Thymus (tissue), 11 donors: ENCODE results near the gene MYOC. TPM values are rescaled to one million over a fixed set of nuclear protein-coding genes. Genes with fewer than 3 reads are reported as not detected.
A peak's percentile ranks its signal among the peaks of the same experiment; 100 is the strongest.

Source experiments
- DNase-seq, 9 donors: peaks; one replicate each; pipeline ENCODE4 v3.0.0-alpha.2; 2013; ENCODE audit warnings: low spot score in 9 of 9, low read depth in 6 of 9, missing footprints in 1 of 9
- H3K27ac ChIP-seq, 2 donors: one replicate each; pipeline ENCODE4 v1.5.1; 2013; ENCODE audit warnings: control low read depth in 1 of 2, low read depth in 1 of 2, low read length in 1 of 2, mild to moderate bottlenecking in 1 of 2, moderate library complexity in 1 of 2
- H3K27me3 ChIP-seq, 2 donors: one replicate each; pipeline ENCODE4 v1.5.1; 2013; ENCODE audit warnings: low read length in 1 of 2; ENCODE audit not compliant: control insufficient read depth in 2 of 2, insufficient read depth in 1 of 2
- H3K36me3 ChIP-seq, 2 donors: one replicate each; pipeline ENCODE4 v1.5.1; 2013; ENCODE audit warnings: low read length in 1 of 2, mild to moderate bottlenecking in 1 of 2, moderate library complexity in 1 of 2; ENCODE audit not compliant: control insufficient read depth in 2 of 2, insufficient read depth in 2 of 2
- H3K4me1 ChIP-seq, 2 donors: one replicate each; pipeline ENCODE4 v1.5.1; 2013; ENCODE audit warnings: low read length in 2 of 2; ENCODE audit not compliant: control insufficient read depth in 2 of 2, insufficient read depth in 2 of 2
- H3K4me3 ChIP-seq, 2 donors: one replicate each; pipeline ENCODE4 v1.5.1; 2013; ENCODE audit warnings: low read length in 2 of 2, control low read depth in 1 of 2, mild to moderate bottlenecking in 1 of 2
- H3K9me3 ChIP-seq, 2 donors: one replicate each; pipeline ENCODE4 v1.5.1; 2013; ENCODE audit warnings: low read length in 1 of 2, mild to moderate bottlenecking in 1 of 2; ENCODE audit not compliant: control insufficient read depth in 2 of 2, insufficient read depth in 1 of 2
- WGBS: extraction: QIAGEN DNeasy Blood & Tissue Kit; methylation state at CpG from one replicate; pipeline ENCODE4 v1.1.7; 2013; 5-methylcytosine and 5-hydroxymethylcytosine counted together
- polyA plus RNA-seq: library from polyadenylated mRNA; stranded (reverse); fragments of 200-250 nt; gene quantifications from one replicate; pipeline ENCODE4 v1.2.3, GENCODE V29; 2013
- total RNA-seq: library from RNA; stranded (reverse); fragments of 120-200 nt; gene quantifications from one replicate; pipeline ENCODE4 v1.2.4, GENCODE V29; 2013
- donor health status: healthy.

The MYOC gene
- total and polyA plus RNA-seq, 2 donors = 0.28 to 1.5 TPM

DNA sequence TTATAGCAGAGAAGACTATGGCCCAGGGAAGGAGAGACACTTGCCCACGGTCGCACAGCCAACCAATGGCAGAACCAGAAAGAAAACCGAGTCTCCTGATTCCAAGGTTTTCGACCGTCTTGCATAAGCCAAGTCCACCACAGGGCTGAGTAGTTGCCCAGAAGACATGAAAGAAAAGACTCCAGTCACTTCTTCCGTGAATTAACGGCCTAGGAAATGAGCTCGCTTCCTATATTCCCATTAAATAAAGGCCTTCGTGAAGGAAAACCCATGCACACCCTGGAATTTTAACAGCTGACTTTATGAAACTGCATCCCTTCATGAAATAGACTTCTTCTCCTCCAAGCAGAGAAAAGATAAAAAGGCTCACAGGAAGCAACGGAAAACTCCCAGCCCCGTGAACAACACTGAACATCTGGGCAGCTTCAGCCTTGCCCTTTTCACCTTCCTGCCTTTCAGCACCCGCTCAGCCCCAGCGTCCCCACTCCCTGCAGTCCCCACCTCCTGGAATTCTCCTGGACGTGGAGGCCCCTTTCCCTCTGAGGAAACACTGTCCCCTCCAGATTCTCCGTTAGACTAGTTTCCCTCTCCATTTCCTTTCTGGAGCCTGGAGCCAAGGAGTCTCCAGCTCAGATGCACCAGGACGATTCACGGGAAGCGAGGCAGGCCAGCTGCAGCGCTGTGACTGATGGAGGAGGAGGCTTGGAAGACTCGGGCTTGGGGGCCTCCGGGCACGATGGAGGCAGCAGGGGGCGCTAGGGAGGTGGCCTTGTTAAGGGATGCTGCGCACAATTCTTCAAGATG, 2.7 kb upstream of the MYOC start:
- Histone ChIP-seq H3K27me3 (peaks cover 0 to 15% of the 10 kb centered on the region in 2 donors), H3K4me1 (peaks cover 0 to 8% of the 10 kb centered on the region in 2 donors), H3K36me3 (no peaks in the 10 kb centered on the region), H3K27ac (peak overlapping the region in 1 of 2 donors; percentile 51), H3K9me3 (no peaks in the 10 kb centered on the region), H3K4me3 (no peak overlapping the region)
- 29% methylated on average over 24 of the region's 24 CpGs for WGBS
- peak in 8 of 9 donors; percentile 22 to 71 (median 46) for DNase-seq

DNA sequence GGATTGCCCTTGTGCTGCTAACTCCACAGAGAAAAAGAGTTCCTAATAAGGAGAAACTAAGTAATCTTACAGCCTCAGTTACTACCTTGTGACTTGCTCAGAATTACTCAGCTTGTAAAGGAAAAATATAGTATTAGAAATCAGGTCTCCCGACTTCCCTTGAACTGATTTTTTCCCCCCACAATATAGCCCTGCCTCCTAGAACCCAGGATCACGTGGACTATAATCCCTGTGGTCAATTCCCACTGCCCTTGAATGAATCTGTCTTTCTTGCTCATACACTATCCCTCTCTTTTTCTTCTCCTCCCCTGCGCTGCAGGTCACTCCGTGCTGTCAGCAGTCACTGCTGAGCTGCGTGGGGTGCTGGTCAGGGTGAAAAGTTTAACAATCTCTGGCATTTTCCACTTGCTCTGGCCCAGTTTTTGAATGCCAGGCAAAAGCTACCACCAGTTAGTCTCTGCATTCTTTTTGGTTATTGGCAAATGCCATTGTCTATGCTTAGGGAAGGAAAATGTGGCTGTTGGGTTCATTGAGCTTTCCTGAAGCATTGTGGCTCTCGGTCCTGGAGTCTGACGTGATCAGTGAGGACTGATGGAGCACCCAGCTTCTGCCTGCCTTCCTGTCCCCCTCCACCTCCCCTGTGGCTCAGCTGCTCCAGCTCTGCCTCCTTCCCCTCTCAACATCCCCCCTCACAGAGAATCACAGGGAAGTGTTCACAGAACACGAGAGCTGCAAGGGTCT, 1.9 kb upstream of the MYOC start:
- Histone ChIP-seq H3K27me3 (peaks cover 0 to 15% of the 10 kb centered on the region in 2 donors), H3K4me1 (peaks cover 0 to 8% of the 10 kb centered on the region in 2 donors)
- WGBS = 86% methylated on average over 8 of the region's 8 CpGs

DNA sequence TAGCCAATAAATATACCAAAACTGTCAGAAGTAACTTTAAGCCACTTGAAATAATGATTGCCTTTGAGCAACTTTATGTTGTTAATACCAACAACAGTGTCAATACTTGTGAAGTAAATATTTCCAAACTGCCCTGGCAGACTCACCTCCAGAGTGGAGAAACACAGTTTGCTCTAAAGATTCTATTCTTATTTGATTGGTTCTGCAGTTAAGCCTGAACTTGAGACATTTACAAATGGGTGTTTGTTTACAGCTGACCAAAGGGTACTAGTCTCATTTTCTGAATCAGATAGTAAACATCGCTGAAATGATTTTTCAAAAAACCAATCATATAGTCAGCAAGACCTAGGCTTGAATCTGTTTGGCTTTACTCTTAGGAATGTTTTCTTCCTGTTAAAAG, 1.3 kb upstream of the MYOC start:
- Histone ChIP-seq H3K4me3 (no peak overlapping the region), H3K4me1 (peaks cover 0 to 8% of the 10 kb centered on the region in 2 donors), H3K9me3 (no peaks in the 10 kb centered on the region), H3K36me3 (no peaks in the 10 kb centered on the region), H3K27ac (no peak overlapping the region), H3K27me3 (peaks cover 0 to 15% of the 10 kb centered on the region in 2 donors)
- WGBS = 97% methylated on average over 1 of the region's 1 CpG
- DNase-seq = no peak

More for the DNA sequence above, 1.9 kb upstream of the MYOC start:
- Histone ChIP-seq H3K27ac (peak overlapping the region in 1 of 2 donors; percentile 51), H3K4me3 (no peak overlapping the region), H3K36me3 (no peaks in the 10 kb centered on the region), H3K9me3 (no peaks in the 10 kb centered on the region)
- no peak for DNase-seq

DNA sequence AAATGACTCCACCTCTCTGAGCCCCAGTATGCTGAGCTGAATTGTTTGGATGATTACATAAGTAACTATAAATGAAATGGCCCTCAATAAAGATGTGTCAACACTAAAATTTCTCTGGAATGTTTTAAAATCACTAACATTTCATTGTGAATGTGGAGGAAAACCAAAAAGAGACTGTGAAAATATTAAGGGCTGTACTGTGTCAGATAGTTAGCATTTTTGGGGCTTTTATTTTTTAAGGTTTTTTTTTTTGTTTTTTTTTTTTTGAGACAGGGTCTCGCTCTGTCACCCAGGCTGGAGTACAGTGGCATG, 6.3 kb downstream of the MYOC start:
- 90% methylated on average over 1 of the region's 1 CpG for WGBS
- no peak overlapping the region for H3K27ac ChIP-seq
- no peaks in the 10 kb centered on the region for H3K36me3 ChIP-seq
- no peaks in the 10 kb centered on the region for H3K4me1 ChIP-seq
- H3K9me3 ChIP-seq = no peaks in the 10 kb centered on the region
- H3K4me3 ChIP-seq = no peak overlapping the region
- H3K27me3 ChIP-seq = no peaks in the 10 kb centered on the region
- no peak for DNase-seq

DNA sequence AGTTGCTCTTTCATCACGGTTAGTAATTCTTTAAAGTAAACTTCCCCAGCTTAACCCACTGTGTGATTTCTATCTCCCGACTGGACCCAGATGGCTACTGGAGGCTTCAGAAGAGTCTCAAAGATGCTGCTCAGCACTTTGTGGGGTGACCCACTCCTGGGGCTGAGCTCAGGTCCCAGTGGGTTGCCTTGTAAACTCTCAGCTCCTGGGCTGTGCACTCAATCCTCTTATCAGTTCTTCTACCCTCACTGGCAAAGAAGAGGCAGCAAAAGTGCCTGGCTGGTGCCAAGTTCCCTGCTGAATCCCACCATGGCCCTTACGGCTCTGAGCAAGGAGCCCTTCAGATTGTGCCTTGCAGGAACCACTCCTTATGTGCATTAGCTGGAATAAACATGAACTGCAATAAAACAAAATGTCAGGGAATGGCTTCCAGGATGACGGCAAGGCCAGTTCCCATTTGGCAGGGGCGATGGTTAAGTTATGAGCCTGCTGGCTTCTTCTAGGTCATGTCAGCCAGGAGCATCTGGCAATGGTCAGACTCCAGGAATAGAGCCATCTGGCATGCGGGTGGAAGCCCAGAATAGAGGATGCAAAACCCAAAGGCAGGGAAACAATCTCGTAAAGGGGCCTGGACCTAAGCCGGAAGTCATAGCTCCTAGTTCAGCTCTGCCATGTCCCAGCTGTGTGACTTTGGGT, 6.8 kb downstream of the MYOC start:
- WGBS = 90% methylated on average over 8 of the region's 8 CpGs
- H3K4me1 ChIP-seq = no peaks in the 10 kb centered on the region
- H3K27me3 ChIP-seq = no peaks in the 10 kb centered on the region
- H3K27ac ChIP-seq = no peak overlapping the region
- H3K36me3 ChIP-seq = no peaks in the 10 kb centered on the region
- no peaks in the 10 kb centered on the region for H3K9me3 ChIP-seq
- no peak for DNase-seq
- H3K4me3 ChIP-seq = no peak overlapping the region

DNA sequence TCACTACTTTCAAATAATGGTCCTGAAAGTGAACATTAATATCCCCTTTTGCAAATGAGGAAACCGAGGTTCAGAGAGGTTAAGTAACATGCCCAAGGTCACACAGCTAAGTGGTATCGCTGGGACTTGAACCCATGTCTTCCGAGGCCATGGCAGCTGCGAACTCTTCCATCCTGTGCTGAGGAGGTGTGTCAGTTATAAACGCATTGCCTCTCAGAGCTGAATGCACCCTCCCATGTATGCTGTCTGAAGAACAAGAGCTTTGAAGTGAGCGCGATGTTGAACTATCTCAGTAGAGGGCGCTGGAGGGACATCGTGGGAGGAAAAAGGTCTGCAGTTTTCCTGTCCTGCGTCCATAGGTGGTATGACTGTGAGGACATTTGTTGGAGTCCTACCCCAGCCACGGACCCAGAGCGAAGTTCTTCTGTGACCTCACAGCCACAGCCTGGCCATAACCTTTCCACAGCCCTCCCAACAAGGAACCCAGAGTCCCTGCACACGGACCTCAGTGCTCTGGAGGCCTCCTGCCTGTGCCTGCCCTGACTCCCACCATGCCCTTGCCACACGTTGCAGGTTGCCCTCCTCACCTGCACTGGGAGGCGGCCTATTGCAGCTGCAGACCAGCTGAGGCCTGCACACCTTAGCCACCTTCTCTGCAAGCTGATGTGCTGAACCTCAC, 7.5 kb downstream of the MYOC start:
- DNase-seq = peak; percentile 49 to 91 (median 75)
- no peak overlapping the region for H3K4me3 ChIP-seq
- 25% methylated on average over 15 of the region's 15 CpGs for WGBS
- peak overlapping the region in 1 of 2 donors; percentile 3 for H3K27ac ChIP-seq
- no peaks in the 10 kb centered on the region for H3K27me3 ChIP-seq
- no peaks in the 10 kb centered on the region for H3K9me3 ChIP-seq
- no peaks in the 10 kb centered on the region for H3K36me3 ChIP-seq
- H3K4me1 ChIP-seq = no peaks in the 10 kb centered on the region

DNA sequence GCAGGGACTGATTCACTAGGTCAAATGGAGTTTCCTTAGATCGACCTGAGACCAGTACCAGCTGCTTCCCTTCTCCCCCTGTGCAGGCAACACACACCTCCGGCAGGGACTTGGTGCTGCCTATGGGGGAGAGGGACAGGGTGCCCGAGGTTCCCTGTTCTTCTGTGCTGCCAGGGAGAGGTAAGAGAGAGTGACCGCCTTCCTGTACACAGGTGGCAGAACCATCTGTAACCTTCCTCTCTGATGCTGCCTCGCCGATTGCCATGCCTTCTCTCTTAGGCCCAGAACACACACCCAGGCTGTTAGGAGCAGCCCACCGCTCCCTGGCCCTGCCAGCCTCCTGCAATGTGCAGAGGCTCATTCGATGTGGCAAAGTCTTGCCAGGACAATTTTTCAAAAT, 9.3 kb downstream of the MYOC start:
- H3K9me3 ChIP-seq = no peaks in the 10 kb centered on the region
- WGBS = 90% methylated on average over 8 of the region's 8 CpGs
- DNase-seq = no peak
- no peak overlapping the region for H3K4me3 ChIP-seq
- no peaks in the 10 kb centered on the region for H3K4me1 ChIP-seq
- H3K27ac ChIP-seq = no peak overlapping the region
- no peaks in the 10 kb centered on the region for H3K27me3 ChIP-seq
- no peaks in the 10 kb centered on the region for H3K36me3 ChIP-seq

DNA sequence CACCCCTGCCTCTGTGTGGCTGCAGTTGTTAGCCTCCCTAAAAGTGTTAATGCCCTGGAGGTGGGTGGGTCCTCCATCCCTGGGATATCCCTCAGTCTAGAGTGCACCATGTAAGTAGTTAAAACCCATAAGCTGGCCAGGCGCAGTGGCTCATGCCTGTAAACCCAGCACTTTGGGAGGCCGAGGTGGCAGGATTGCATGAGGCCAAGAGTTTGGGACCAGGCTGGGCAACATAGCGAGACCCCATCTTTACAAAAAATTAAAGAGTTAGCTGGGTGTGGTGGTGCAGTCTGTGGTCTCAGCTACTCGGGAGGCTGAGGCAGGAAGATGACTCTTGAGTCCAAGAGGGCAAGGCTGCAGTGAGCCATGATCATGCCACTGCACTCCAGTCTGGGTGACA, 10.3 kb downstream of the MYOC start:
- Histone ChIP-seq H3K4me3 (no peak overlapping the region), H3K27me3 (no peaks in the 10 kb centered on the region), H3K4me1 (no peaks in the 10 kb centered on the region), H3K36me3 (no peaks in the 10 kb centered on the region), H3K9me3 (no peaks in the 10 kb centered on the region), H3K27ac (no peak overlapping the region)
- 95% methylated on average over 4 of the region's 4 CpGs for WGBS
- DNase-seq = no peak
